ENCODE data around the gene COG1. TPM values are rescaled to one million over a fixed set of nuclear protein-coding genes. Genes with fewer than 3 reads are reported as not detected.
A peak's percentile ranks its signal among the peaks of the same experiment; 100 is the strongest.

COG1 gene
- total RNA-seq, 6 experiments from 2014 or later = 10.5 to 24.7 (median 16.9) TPM

DNA sequence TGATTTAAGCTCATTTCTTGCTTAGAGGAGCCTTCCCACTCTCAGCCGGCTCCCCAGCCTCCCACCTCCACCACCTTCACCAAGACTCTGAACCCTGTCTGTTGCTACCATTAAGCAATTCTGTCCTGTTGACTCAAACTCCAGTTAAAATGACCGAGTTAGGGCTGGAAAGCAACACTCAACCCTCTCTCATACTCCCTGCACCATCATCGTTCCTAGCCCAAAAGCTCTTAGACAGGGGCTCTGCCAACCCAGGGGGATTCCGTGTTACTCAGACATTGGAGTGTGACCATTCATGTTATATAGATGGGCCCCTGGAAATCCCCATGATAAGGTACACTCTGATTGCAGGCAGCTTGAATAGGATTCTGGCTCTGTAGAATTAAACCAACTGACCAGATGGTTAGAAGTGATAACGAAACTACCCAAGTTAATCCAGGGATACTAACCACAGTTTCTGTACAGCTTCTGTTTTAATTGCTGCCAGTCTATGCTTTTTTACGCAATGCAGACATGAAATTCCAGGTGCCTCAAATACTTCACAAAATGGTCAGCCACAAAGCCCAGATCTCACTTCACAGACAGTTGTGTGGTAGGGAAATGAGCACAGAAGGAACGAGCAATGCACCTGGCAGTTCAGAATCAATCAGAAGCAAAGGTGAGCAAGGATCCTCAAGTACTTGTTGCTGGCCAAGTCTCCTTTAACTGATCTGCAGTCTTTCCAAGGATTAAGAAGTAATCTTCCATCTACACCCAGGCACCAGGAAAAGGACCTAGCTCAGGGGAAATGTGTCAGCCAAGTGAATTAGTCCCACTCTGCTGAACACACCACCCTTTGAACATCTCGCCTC, 25.9 kb upstream of the COG1 start:
- no peak overlapping the region for H3K27ac ChIP-seq
- no peaks in the 10 kb centered on the region for H3K27me3 ChIP-seq

GRCh38 chr17:73168667-73169066, 24.2 kb upstream of the COG1 start:
- H3K9me3 ChIP-seq = no peaks in the 10 kb centered on the region
- WGBS (ENCODE audit: insufficient coverage, low coverage, low lambda C conversion rate, missing lambda C conversion rate) = 80% methylated on average over 3 of the region's 6 CpGs
- H3K27me3 ChIP-seq = no peaks in the 10 kb centered on the region
- ATAC-seq = peak in 1 of 4 donors; percentile 17
- peaks cover 0 to 25% (median 0%) of the 10 kb centered on the region in 4 donors for H3K4me1 ChIP-seq
- no peaks in the 10 kb centered on the region for H3K36me3 ChIP-seq
- no peak for DNase-seq
- H3K27ac ChIP-seq = no peak overlapping the region
- no peak for TF ChIP-seq CTCF (IDR thresholded peaks at IDR 0.05)
- TF ChIP-seq POLR2A (IDR thresholded peaks at IDR 0.05) = no peak
- H3K4me3 ChIP-seq = no peak overlapping the region
- intact Hi-C loops (cut with DNase I) = no loop called here

More for the DNA sequence above, 25.9 kb upstream of the COG1 start:
- no peaks in the 10 kb centered on the region for H3K36me3 ChIP-seq
- ATAC-seq (peak in 3 of 4 donors; percentile 9 to 49 (median 35)), DNase-seq (no peak)
- TF ChIP-seq CTCF (IDR thresholded peaks at IDR 0.05) = no peak
- no peak for TF ChIP-seq POLR2A (IDR thresholded peaks at IDR 0.05)
- intact Hi-C loops (cut with DNase I) = no loop called here
- H3K9me3 ChIP-seq = no peaks in the 10 kb centered on the region
- 45% methylated on average over 7 of the region's 8 CpGs for WGBS (ENCODE audit: insufficient coverage, low coverage, low lambda C conversion rate, missing lambda C conversion rate)
- H3K4me1 ChIP-seq = peaks cover 0 to 25% (median 0%) of the 10 kb centered on the region in 4 donors
- H3K4me3 ChIP-seq = no peak overlapping the region

DNA sequence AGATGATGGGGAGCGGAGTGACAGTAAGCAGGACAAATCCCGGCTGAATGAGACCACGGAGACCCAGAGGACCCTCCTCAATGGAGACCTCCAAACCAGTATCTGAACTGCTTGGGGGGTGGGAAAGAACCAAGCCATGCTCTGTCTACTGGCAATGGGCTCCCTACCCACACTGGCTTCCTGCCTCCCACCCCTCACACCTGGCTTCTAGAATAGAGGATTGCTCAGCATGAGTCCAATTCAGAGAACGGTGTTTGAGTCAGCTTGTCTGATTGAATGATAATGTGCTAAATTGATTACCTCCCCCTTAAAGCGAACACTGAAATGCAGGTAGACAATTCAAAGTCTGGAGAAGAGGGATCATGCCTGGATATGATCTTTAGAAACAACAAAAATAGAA, 22.5 kb upstream of the COG1 start:
- no peak overlapping the region for H3K4me3 ChIP-seq
- no peaks in the 10 kb centered on the region for H3K36me3 ChIP-seq
- ATAC-seq = no peak
- no peak for TF ChIP-seq CTCF (IDR thresholded peaks at IDR 0.05)
- no peak for TF ChIP-seq POLR2A (IDR thresholded peaks at IDR 0.05)
- DNase-seq = no peak
- H3K4me1 ChIP-seq = peaks cover 0 to 15% (median 0%) of the 10 kb centered on the region in 4 donors
- intact Hi-C loops (cut with DNase I) = no loop called here
- no peaks in the 10 kb centered on the region for H3K27me3 ChIP-seq
- 90% methylated on average over 2 of the region's 5 CpGs for WGBS (ENCODE audit: insufficient coverage, low coverage, low lambda C conversion rate, missing lambda C conversion rate)
- H3K9me3 ChIP-seq = no peaks in the 10 kb centered on the region
- no peak overlapping the region for H3K27ac ChIP-seq

DNA sequence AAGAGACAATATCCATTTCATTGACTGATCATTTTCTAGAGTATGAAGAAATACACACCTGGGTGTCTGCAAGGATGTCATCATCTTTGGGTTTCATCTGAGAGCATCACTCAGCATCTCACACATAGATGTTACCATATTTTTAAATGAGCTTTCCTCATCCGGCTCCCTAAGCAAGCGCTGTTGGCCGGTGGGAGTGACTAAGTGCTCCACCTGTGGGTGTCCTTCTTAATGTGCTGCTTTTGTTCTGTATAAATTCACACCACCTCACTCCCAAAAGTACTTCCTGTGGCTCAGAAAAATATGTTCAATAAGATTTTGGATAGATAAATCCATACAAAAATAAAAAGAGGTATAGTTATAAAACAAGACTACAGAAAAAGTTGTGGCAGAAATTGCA, 20.6 kb upstream of the COG1 start:
- no peaks in the 10 kb centered on the region for H3K4me1 ChIP-seq
- TF ChIP-seq POLR2A (IDR thresholded peaks at IDR 0.05) (no peak), CTCF (IDR thresholded peaks at IDR 0.05) (no peak)
- intact Hi-C loops (cut with DNase I) = no loop called here
- H3K4me3 ChIP-seq = no peak overlapping the region
- H3K9me3 ChIP-seq = no peaks in the 10 kb centered on the region
- no peaks in the 10 kb centered on the region for H3K36me3 ChIP-seq
- no peak overlapping the region for H3K27ac ChIP-seq
- DNase-seq (no peak), ATAC-seq (no peak)
- H3K27me3 ChIP-seq = no peaks in the 10 kb centered on the region
- WGBS (ENCODE audit: insufficient coverage, low coverage, low lambda C conversion rate, missing lambda C conversion rate) = 79% methylated on average over 3 of the region's 3 CpGs
